DOHH2 (cell line): ENCODE data around the gene VAC14.

Source experiments
- CTCF ChIP-seq: fragments of 200-600 bp; sonication (generic); IDR thresholded peaks from one replicate; pipeline ENCODE4 v1.5.1; 2014; ENCODE audit warnings: antibody characterized with exemption, mild to moderate bottlenecking, low read depth, low read length; ENCODE audit not compliant: poor library complexity, severe bottlenecking
- EZH2phosphoT487 ChIP-seq: fragments of 200-600 bp; sonication (generic); IDR thresholded peaks from 2 replicates; pipeline ENCODE4 v1.6.1; 2017; ENCODE audit warnings: borderline replicate concordance, mild to moderate bottlenecking, antibody characterized with exemption, low read length, moderate library complexity, mixed read lengths

- TF ChIP-seq CTCF (no peak), EZH2phosphoT487 (no peak)
Observed at GRCh38 chr16:70658921-70659320, 142.0 kb downstream of the VAC14 start.
